ENCODE results near the gene TMF1.

Gene TMF1

DNA sequence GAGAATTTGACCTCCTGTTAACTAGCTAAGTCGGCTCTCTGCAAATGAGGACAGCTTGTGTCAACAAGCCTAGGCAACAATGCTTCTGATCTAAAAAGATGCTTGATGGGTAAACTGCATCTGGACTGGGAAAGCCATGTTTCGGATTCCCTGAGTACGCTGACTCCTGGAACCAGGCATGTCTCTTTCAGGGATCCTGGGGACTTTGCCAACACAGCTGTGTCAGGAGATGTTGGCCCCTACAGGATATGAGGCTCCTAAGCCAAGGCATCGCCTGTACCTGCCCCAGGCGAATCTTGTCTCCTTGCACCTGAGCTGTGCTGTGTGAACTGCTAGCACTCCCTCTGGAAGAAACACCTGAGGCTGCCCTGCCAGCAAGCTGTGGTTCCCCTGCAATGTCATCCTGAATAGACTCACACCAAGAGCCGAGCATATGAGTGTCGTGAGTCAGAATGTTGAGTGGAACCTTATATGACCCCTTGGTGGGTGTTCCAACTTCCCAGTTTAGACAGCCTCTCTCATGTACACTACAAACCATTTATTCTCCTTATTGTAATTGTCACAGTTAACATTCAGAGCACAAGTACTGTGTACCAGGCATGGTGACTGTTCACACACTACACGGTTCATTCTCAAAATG is 55.7 kb downstream of the TMF1 start:
- Mint-ChIP-seq H3K27me3 (ENCODE audit: low read depth) (no peaks in the 10 kb centered on the region), H3K27ac (no peak overlapping the region), H3K36me3 (ENCODE audit: low read depth) (peaks cover 39% of the 10 kb centered on the region), H3K4me3 (no peak overlapping the region), H3K9me3 (no peaks in the 10 kb centered on the region), H3K4me1 (ENCODE audit: low read depth) (peaks cover 6% of the 10 kb centered on the region)
- no peak for DNase-seq (ENCODE audit: low spot score)

DNA sequence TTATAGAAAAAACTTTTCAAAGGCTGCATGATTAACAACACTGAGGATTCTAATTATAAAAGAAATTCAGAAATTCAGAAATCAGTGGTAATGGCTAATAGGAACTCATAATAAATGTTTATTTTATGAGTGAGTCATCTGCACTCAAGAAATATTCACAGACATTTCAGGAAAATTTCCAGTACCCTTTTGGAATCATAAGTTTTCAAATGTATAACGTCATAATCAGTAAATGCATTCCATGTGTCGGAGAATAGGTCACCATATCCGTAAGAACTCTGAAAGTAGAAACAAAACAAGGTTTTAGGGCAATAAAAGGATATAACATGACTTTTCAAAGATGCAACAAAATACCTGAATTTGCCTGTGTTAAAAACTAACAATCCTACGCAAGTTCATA is 63.4 kb downstream of the TMF1 start:
- H3K27ac Mint-ChIP-seq, result no peak overlapping the region
- no peaks in the 10 kb centered on the region for H3K27me3 Mint-ChIP-seq (ENCODE audit: low read depth)
- peaks cover 41% of the 10 kb centered on the region for H3K36me3 Mint-ChIP-seq (ENCODE audit: low read depth)
- no peak for DNase-seq (ENCODE audit: low spot score)
- no peaks in the 10 kb centered on the region for H3K9me3 Mint-ChIP-seq
- no peak overlapping the region for H3K4me3 Mint-ChIP-seq
- H3K4me1 Mint-ChIP-seq (ENCODE audit: low read depth), result no peaks in the 10 kb centered on the region

DNA sequence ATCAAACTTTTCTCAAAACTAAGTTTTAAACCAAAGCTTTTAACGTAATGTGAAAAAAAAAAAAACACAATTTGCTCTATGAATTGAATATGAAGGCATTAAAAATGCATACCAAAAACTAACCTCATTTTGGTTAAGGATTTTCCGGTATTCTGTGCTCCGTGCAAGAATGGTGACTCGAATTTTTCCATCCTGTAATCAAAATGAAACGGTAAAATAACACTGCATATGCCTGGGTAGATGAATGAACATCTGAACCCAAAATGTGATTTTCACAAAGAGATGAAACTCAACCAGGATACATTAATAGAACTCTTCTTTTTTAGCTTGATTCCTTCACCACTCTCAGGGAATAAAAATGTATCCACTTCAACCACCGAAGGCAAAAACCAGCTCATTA is 64.8 kb downstream of the TMF1 start:
- Mint-ChIP-seq H3K9me3 (no peaks in the 10 kb centered on the region), H3K36me3 (ENCODE audit: low read depth) (peaks cover 32% of the 10 kb centered on the region), H3K27ac (no peak overlapping the region), H3K27me3 (ENCODE audit: low read depth) (no peaks in the 10 kb centered on the region), H3K4me1 (ENCODE audit: low read depth) (no peaks in the 10 kb centered on the region), H3K4me3 (no peak overlapping the region)
- DNase-seq (ENCODE audit: low spot score), result no peak

DNA sequence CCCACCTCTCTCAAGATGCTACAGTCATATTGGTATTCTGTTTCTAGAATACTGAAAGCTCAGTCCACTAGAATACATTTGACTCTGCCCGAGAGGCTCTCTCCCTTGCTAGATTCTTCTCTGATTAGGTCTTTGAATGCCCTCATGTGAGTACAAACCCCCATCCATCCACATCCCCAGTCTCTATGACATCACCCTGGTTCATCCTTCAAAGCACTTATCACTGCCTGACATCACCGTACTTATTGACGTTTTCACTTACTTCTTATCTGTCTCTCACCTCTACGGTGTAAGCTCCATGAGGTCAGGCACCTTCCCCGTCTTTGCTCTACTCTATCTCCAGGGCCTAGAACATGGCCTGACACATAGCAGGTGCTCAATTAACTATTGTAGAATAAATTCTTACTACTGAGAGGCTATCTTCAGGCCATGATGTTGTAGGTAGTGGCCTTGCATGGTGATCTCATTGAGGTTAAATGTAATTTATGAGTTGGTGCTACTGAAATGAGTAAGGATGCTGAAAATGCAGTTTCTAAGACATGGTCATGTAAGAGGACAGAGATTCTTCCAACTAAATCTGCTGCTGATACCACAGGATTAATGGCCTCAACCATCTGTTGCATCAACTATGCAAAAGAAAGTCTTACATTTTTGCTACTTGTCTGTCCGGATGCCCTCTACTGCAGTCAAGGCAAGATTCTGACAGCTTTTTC is 65.5 kb downstream of the TMF1 start:
- no peak for DNase-seq (ENCODE audit: low spot score)
- Mint-ChIP-seq H3K36me3 (ENCODE audit: low read depth) (peaks cover 27% of the 10 kb centered on the region), H3K9me3 (no peaks in the 10 kb centered on the region), H3K4me3 (no peak overlapping the region), H3K4me1 (ENCODE audit: low read depth) (no peaks in the 10 kb centered on the region), H3K27me3 (ENCODE audit: low read depth) (no peaks in the 10 kb centered on the region), H3K27ac (no peak overlapping the region)

DNA sequence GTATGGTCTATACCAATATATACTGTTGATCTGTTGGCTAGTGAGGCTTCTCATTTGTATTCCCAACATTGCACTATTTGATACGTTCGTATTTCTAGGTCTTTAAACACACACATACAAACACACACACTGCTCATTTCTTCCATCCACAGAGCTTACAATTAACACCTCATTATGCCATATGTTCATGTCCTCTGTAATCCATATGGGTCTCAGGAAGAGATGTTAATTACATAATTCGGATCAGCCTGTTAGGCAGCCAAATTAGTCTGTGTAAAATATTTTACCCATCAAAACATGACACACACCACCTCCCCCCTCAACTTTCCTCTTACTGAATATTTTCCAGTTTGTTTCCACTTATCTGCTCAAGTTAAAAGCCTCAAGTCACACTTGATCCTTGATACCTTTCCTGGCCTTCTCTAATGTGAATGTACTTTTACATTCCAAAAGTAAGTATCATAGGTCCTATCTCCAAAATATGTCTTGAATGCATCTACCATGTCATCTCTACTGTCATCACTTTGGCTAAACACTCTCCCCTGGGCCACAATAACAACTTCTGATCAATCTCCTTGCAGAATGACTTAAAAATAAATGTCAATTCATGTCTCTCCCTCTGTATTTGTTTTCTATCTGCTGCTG is 66.9 kb downstream of the TMF1 start:
- H3K9me3 Mint-ChIP-seq, result no peaks in the 10 kb centered on the region
- no peaks in the 10 kb centered on the region for H3K4me1 Mint-ChIP-seq (ENCODE audit: low read depth)
- peaks cover 32% of the 10 kb centered on the region for H3K36me3 Mint-ChIP-seq (ENCODE audit: low read depth)
- H3K27ac Mint-ChIP-seq, result no peak overlapping the region
- DNase-seq (ENCODE audit: low spot score), result no peak
- H3K27me3 Mint-ChIP-seq (ENCODE audit: low read depth), result no peaks in the 10 kb centered on the region
- no peak overlapping the region for H3K4me3 Mint-ChIP-seq

DNA sequence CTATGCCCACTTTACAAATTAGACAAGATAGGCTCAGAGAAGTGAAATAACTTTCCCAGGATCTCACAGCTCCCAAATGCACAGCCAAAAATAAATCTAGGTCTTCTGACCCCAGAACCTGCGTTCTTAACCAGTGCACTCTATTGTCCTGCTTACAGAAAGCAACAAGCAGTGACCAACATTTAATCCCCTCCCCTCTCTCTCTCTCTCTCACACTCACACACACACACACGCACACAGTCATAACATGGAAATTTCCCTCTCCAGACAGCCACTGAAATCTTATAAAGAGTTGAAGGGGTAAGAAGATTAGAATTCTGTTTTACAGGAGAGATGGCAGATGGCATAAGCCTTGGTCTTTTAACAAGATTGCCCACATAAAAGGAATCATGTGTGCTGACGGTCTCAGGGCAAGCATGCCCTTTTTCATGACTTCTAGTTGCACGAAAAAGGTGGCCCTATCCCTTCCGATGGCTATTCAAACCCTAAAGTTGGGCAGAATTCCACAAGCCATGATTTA is 68.1 kb downstream of the TMF1 start:
- no peak overlapping the region for H3K27ac Mint-ChIP-seq
- peaks cover 32% of the 10 kb centered on the region for H3K36me3 Mint-ChIP-seq (ENCODE audit: low read depth)
- no peak overlapping the region for H3K4me3 Mint-ChIP-seq
- H3K9me3 Mint-ChIP-seq, result no peaks in the 10 kb centered on the region
- DNase-seq (ENCODE audit: low spot score), result no peak
- H3K27me3 Mint-ChIP-seq (ENCODE audit: low read depth), result no peaks in the 10 kb centered on the region
- H3K4me1 Mint-ChIP-seq (ENCODE audit: low read depth), result no peaks in the 10 kb centered on the region

DNA sequence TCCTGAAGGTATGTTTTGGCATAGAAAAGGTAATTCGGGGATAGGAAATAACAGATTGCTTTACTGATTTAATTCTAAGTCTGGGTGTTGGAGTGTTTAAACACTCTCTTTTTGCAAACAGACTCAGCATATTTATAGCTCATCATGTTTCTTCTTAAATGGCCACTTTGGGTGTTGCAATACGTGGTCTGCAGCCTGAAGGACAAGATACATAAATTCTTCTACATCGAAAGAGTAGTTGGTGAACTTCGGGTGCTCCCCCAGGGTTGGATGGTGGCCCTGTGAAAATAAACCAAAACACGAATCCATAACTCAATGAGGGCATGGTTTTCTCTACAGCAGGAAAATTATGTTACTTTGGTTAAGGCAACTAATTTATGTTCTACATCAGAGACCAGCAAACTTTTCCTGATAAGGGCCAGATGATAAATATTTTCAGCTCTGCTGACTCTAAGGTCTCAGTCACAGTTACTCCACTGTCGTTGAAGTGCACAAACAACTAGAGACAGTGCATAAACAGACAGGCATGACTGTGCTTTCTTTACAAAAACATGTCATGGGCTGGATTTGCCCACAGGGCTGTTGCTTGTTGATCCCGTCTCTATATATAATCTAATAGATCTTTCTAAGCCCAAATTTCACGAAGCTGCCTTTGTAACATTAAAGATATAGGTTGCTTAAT is 74.5 kb downstream of the TMF1 start:
- Mint-ChIP-seq H3K27me3 (ENCODE audit: low read depth) (no peaks in the 10 kb centered on the region), H3K27ac (no peak overlapping the region), H3K4me1 (ENCODE audit: low read depth) (peaks cover 2% of the 10 kb centered on the region), H3K4me3 (no peak overlapping the region), H3K36me3 (ENCODE audit: low read depth) (peaks cover 18% of the 10 kb centered on the region), H3K9me3 (no peaks in the 10 kb centered on the region)
- no peak for DNase-seq (ENCODE audit: low spot score)

DNA sequence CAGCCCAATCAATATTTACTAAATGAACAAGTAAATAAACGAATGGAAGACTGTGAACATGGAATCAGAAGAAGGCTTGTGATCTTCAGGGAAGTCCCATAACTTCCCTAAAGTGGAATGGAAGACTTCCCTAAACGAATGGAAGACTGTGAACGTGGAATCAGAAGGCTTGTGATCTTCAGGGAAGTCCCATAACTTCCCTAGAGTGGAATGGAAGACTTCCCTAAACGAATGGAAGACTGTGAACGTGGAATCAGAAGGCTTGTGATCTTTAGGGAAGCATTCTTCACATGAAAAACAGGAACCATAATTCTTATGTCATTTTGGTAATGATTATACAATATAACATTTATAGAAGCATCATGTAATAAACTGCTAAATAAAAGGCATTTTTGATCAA is 77.4 kb downstream of the TMF1 start:
- peaks cover 2% of the 10 kb centered on the region for H3K4me1 Mint-ChIP-seq (ENCODE audit: low read depth)
- DNase-seq (ENCODE audit: low spot score), result no peak
- no peak overlapping the region for H3K27ac Mint-ChIP-seq
- no peaks in the 10 kb centered on the region for H3K9me3 Mint-ChIP-seq
- peaks cover 5% of the 10 kb centered on the region for H3K36me3 Mint-ChIP-seq (ENCODE audit: low read depth)
- peaks cover 7% of the 10 kb centered on the region for H3K27me3 Mint-ChIP-seq (ENCODE audit: low read depth)
- no peak overlapping the region for H3K4me3 Mint-ChIP-seq

DNA sequence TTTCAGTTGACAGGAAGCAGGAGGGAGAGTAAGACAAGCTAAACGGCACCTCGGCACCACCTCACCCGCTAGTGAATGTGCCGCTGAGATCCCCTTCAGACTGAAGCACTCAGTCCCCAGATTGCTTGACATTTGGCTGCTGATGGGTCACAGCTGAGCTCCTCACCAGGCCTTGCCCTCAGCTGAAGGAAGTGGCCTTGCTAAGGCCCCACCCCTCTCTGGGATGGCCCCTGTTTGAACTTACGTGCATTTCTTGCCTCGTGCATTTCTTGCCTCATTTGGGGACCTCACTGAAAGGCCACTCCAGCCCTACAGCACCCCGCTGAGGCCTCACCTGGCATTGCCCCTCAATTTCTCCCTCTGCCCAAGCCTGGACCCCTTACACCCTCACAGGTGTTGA is 78.5 kb downstream of the TMF1 start:
- Mint-ChIP-seq H3K27ac (no peak overlapping the region), H3K4me1 (ENCODE audit: low read depth) (peaks cover 2% of the 10 kb centered on the region), H3K4me3 (no peak overlapping the region), H3K9me3 (no peaks in the 10 kb centered on the region), H3K27me3 (ENCODE audit: low read depth) (peaks cover 7% of the 10 kb centered on the region), H3K36me3 (ENCODE audit: low read depth) (peaks cover 5% of the 10 kb centered on the region)
- DNase-seq (ENCODE audit: low spot score), result no peak

DNA sequence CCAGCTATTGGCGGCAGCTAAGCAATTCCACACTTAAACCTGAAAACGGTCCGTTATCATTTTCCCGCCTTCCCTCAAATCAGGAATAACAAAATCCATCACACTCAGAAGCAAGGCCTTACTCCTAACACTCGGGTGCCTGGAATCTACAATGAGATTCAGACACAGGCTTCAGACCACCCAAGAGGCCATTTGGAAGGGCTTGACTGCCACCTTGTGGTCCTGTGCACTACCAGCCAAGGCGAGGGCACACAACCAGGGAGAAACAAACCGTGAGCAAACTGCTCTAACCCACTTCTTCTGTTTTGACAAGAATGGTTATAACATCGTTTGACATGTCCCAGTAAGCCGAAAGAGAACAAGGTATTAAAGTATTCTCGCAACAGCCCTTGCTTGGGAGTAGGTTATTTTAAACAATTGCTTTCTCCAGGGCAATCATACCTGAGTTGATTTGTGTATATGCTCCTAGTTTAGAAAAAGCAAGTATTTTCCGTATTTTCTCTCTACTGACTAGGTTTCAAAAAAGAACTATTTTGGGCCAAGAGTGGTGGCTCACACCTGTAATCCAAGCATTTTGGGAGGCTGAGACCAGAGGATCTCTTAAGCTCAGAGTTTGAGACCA is 79.7 kb downstream of the TMF1 start:
- Mint-ChIP-seq H3K27me3 (ENCODE audit: low read depth) (peaks cover 8% of the 10 kb centered on the region), H3K27ac (no peak overlapping the region), H3K36me3 (ENCODE audit: low read depth) (peaks cover under 1% of the 10 kb centered on the region), H3K4me3 (no peak overlapping the region), H3K4me1 (ENCODE audit: low read depth) (peaks cover 2% of the 10 kb centered on the region), H3K9me3 (no peaks in the 10 kb centered on the region)
- DNase-seq (ENCODE audit: low spot score), result no peak

Data from T-helper 2 cell treated with Interferon-gamma antibody and Interleukin-4, amounts not matched to agents 5 μg/mL and 100 μg/mL, for 36 hours (primary cell).